ENCODE results near the gene BTN1A1. TPM values are rescaled to one million over a fixed set of nuclear protein-coding genes. Genes with fewer than 3 reads are reported as not detected.

The BTN1A1 gene
- not detected in 2 replicates for polyA plus RNA-seq (2011; rRNA removed)
- 0.01 TPM in 1 of 2 replicates, not detected in the other for polyA plus RNA-seq (2012; cell fraction: cytosol; rRNA removed)
- 0.02 TPM in 1 of 2 replicates, not detected in the other for polyA plus RNA-seq (2012; cell fraction: nucleus; rRNA removed)
- not detected in 3 replicates for polyA plus RNA-seq (2017; fragmentation: RNase III; extraction: RNeasy Plus Mini Kit Qiagen cat#74134 plus additional on column Dnase treatment)
- not detected in 2 replicates for polyA minus RNA-seq (2011; rRNA and poly(A)+ RNA removed)

- TF ChIP-seq CBX8 (IDR thresholded peaks at IDR 0.05), result no peak
- TF ChIP-seq ZC3H11A (IDR thresholded peaks at IDR 0.05), result no peak
- TF ChIP-seq ZNF302 (CRISPR knock-in tag; IDR thresholded peaks at IDR 0.05), result no peak
- no peak for TF ChIP-seq RCOR1 (IDR thresholded peaks at IDR 0.05; ENCODE audit: low read depth, low read length)
- no peak for TF ChIP-seq SREBF2 (IDR thresholded peaks at IDR 0.05)
- TF ChIP-seq, protein P1, sequence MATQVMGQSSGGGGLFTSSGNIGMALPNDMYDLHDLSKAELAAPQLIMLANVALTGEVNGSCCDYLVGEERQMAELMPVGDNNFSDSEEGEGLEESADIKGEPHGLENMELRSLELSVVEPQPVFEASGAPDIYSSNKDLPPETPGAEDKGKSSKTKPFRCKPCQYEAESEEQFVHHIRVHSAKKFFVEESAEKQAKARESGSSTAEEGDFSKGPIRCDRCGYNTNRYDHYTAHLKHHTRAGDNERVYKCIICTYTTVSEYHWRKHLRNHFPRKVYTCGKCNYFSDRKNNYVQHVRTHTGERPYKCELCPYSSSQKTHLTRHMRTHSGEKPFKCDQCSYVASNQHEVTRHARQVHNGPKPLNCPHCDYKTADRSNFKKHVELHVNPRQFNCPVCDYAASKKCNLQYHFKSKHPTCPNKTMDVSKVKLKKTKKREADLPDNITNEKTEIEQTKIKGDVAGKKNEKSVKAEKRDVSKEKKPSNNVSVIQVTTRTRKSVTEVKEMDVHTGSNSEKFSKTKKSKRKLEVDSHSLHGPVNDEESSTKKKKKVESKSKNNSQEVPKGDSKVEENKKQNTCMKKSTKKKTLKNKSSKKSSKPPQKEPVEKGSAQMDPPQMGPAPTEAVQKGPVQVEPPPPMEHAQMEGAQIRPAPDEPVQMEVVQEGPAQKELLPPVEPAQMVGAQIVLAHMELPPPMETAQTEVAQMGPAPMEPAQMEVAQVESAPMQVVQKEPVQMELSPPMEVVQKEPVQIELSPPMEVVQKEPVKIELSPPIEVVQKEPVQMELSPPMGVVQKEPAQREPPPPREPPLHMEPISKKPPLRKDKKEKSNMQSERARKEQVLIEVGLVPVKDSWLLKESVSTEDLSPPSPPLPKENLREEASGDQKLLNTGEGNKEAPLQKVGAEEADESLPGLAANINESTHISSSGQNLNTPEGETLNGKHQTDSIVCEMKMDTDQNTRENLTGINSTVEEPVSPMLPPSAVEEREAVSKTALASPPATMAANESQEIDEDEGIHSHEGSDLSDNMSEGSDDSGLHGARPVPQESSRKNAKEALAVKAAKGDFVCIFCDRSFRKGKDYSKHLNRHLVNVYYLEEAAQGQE (IDR thresholded peaks at IDR 0.05), result no peak
- TF ChIP-seq ZSCAN20 (CRISPR knock-in tag; IDR thresholded peaks at IDR 0.05), result no peak
- no peak for TF ChIP-seq PHF8 (IDR thresholded peaks at IDR 0.05; ENCODE audit: borderline replicate concordance, low read depth)
- no peak for TF ChIP-seq CHD2 (IDR thresholded peaks at IDR 0.05; ENCODE audit: low read length, partially characterized antibody)
- no peak for TF ChIP-seq BCL3 (IDR thresholded peaks at IDR 0.05)
- H3K4me2 ChIP-seq, result no peak within 1 kb of the TSS
- no peaks in the 10 kb centered on the region for H3K4me1 ChIP-seq
- no peak for FAIRE-seq
- no peak within 1 kb of the TSS for H3K4me3 ChIP-seq
- POLR2A ChIA-PET, result no interaction called here
- no peak for DNase-seq (ENCODE audit: low read depth in 1 of 2, low spot score in 1 of 2)
- WGBS (ENCODE audit: missing lambda C conversion rate), result 81% methylated on average over 2 of the region's 2 CpGs
- CTCF ChIA-PET, result interaction anchor here (0.7 to 1.0 kb wide), 2 partner anchors 65 to 159 kb away, joined by 3 read pairs; no protein-coding TSS in a partner anchor
- H3K9me3 ChIP-seq, result no peaks in the 10 kb centered on the region
- H3K27ac ChIP-seq, result no peak within 1 kb of the TSS
- ATAC-seq, result no peak
These were observed at the start of gene BTN1A1 for GRCh38 chr6:26500102-26500501. TSS of gene BTN1A1 (plus strand) at chr6:26500303. CDS start at chr6:26501287, 984 bp downstream.

DNA sequence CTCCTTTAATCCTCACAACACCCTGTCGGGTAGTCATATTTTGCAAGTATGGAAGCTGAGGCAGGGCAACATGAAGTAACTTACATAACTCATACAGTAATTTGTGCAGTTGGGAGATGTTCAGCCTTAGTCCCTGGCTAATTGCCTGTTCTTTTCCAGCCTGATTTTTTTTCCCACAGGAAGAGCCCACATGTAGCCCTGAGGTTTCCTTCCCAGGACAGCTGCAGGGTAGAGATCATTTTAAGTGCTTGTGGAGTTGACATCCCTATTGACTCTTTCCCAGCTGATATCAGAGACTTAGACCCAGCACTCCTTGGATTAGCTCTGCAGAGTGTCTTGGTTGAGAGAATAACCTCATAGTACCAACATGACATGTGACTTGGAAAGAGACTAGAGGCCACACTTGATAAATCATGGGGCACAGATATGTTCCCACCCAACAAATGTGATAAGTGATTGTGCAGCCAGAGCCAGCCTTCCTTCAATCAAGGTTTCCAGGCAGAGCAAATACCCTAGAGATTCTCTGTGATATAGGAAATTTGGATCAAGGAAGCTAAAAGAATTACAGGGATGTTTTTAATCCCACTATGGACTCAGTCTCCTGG, 47.4 kb upstream of the BTN1A1 start:
- FAIRE-seq, result no peak
- POLR2A ChIA-PET, result no interaction called here
- CTCF ChIA-PET, result no interaction called here

More for the DNA sequence above, 47.4 kb upstream of the BTN1A1 start:
- Histone ChIP-seq H3K27ac (no peak overlapping the region), H3K4me3 (no peak overlapping the region), H3K9me3 (no peaks in the 10 kb centered on the region), H3K4me1 (peaks cover 6% of the 10 kb centered on the region; the same call in 2 of the 3 replicates), H3K4me2 (no peak overlapping the region)
- DNase-seq (ENCODE audit: low read depth in 1 of 2, low spot score in 1 of 2), result no peak
- TF ChIP-seq NPAS2 (CRISPR knock-in tag; IDR thresholded peaks at IDR 0.05; ENCODE audit: borderline replicate concordance) (no peak), CBX8 (IDR thresholded peaks at IDR 0.05) (no peak), FOXS1 (CRISPR knock-in tag; IDR thresholded peaks at IDR 0.05) (no peak), MAFK (IDR thresholded peaks at IDR 0.05; ENCODE audit: partially characterized antibody) (no peak), RARB (CRISPR knock-in tag; IDR thresholded peaks at IDR 0.05) (no peak), ELK1 (IDR thresholded peaks at IDR 0.05; ENCODE audit: low read depth, low read length) (no peak), GATA3 (IDR thresholded peaks at IDR 0.05; ENCODE audit: borderline replicate concordance) (no peak), ZC3H11A (IDR thresholded peaks at IDR 0.05) (no peak), MYC (IDR thresholded peaks at IDR 0.05; ENCODE audit: borderline replicate concordance, low read length) (no peak), NFE2L2 (conservative IDR thresholded peaks at IDR 0.05; ENCODE audit: low read length) (no peak), POLR2AphosphoS2 (conservative IDR thresholded peaks at IDR 0.05; ENCODE audit: low read length) (no peak), PHF8 (IDR thresholded peaks at IDR 0.05; ENCODE audit: borderline replicate concordance, low read depth) (no peak), RNF2 (IDR thresholded peaks at IDR 0.05; ENCODE audit: borderline replicate concordance, low read depth) (no peak), HOXA7 (CRISPR knock-in tag; IDR thresholded peaks at IDR 0.05) (no peak)
- TF ChIP-seq, protein P2, sequence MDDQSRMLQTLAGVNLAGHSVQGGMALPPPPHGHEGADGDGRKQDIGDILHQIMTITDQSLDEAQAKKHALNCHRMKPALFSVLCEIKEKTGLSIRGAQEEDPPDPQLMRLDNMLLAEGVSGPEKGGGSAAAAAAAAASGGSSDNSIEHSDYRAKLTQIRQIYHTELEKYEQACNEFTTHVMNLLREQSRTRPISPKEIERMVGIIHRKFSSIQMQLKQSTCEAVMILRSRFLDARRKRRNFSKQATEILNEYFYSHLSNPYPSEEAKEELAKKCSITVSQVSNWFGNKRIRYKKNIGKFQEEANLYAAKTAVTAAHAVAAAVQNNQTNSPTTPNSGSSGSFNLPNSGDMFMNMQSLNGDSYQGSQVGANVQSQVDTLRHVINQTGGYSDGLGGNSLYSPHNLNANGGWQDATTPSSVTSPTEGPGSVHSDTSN (IDR thresholded peaks at IDR 0.05), result no peak
- no peak for ATAC-seq
- WGBS (ENCODE audit: missing lambda C conversion rate), result 89% methylated on average over 1 of the region's 1 CpG
